ENCODE measurements around the gene TECTB.

Gene TECTB

GRCh38 chr10:112344261-112344660 is 61.1 kb downstream of the TECTB start:
- H3K4ac ChIP-seq (ENCODE audit: low read depth in 1 of 2, low read length in 2 of 2) = no peak overlapping the region
- H2BK5ac ChIP-seq (ENCODE audit: low read depth, low read length, poor library complexity, severe bottlenecking) = no peak overlapping the region
- no peak overlapping the region for H3K4me3 ChIP-seq (ENCODE audit: insufficient read depth in 1 of 2, low read depth in 1 of 2, low read length in 2 of 2)
- no peak overlapping the region for H2BK120ac ChIP-seq (ENCODE audit: low read depth, low read length)
- no peak overlapping the region for H2BK12ac ChIP-seq (ENCODE audit: low read length in 2 of 2)
- H2AFZ ChIP-seq (ENCODE audit: low read depth, low read length) = no peak overlapping the region
- no peak overlapping the region for H3K9ac ChIP-seq (ENCODE audit: low read length)
- H3K27ac ChIP-seq (ENCODE audit: low read length, poor library complexity, severe bottlenecking) = no peak overlapping the region
- no peaks in the 10 kb centered on the region for H3K4me1 ChIP-seq (ENCODE audit: control insufficient read depth, insufficient read depth, low read depth, low read length)
- no peak overlapping the region for H4K8ac ChIP-seq (ENCODE audit: low read length)
- no peaks in the 10 kb centered on the region for H3K36me3 ChIP-seq (ENCODE audit: control insufficient read depth in 1 of 2, insufficient read depth in 2 of 2, low read depth in 1 of 2, low read length in 2 of 2)
- no peak overlapping the region for H3K4me2 ChIP-seq (ENCODE audit: low read length, poor library complexity, severe bottlenecking)
- no peak overlapping the region for H3K23ac ChIP-seq (ENCODE audit: low read length in 2 of 2)
- no peak for DNase-seq
- peaks cover 0 to 6% of the 10 kb centered on the region in 2 experiments for H3K27me3 ChIP-seq (ENCODE audit: control insufficient read depth in 1 of 2, insufficient read depth in 1 of 2, low read length in 2 of 2)
- H3K9me3 ChIP-seq (ENCODE audit: control insufficient read depth, low read length) = no peaks in the 10 kb centered on the region
- no peaks in the 10 kb centered on the region for H3K79me1 ChIP-seq (replicated peaks; ENCODE audit: low read length, poor library complexity, severe bottlenecking)
- 85% methylated on average over 5 of the region's 6 CpGs for WGBS
- no peak overlapping the region for H2BK15ac ChIP-seq (ENCODE audit: low read depth, poor library complexity, severe bottlenecking)
- H4K91ac ChIP-seq (ENCODE audit: low read length) = no peak overlapping the region
- no peak overlapping the region for H3K18ac ChIP-seq (ENCODE audit: low read depth in 1 of 2, low read length in 2 of 2)
- H3K14ac ChIP-seq (ENCODE audit: low read length in 2 of 2) = no peak overlapping the region
- H2AK5ac ChIP-seq (ENCODE audit: low read length, severe bottlenecking) = no peak overlapping the region

GRCh38 chr10:112345202-112345601 is 62.0 kb downstream of the TECTB start:
- WGBS = 73% methylated on average over 3 of the region's 3 CpGs
- H2BK120ac ChIP-seq (ENCODE audit: low read depth, low read length) = no peak overlapping the region
- no peak overlapping the region for H2BK15ac ChIP-seq (ENCODE audit: low read depth, poor library complexity, severe bottlenecking)
- no peak overlapping the region for H3K27ac ChIP-seq (ENCODE audit: low read length, poor library complexity, severe bottlenecking)
- H3K4me3 ChIP-seq (ENCODE audit: insufficient read depth in 1 of 2, low read depth in 1 of 2, low read length in 2 of 2) = no peak overlapping the region
- H3K4me2 ChIP-seq (ENCODE audit: low read length, poor library complexity, severe bottlenecking) = no peak overlapping the region
- no peak overlapping the region for H4K91ac ChIP-seq (ENCODE audit: low read length)
- no peak overlapping the region for H3K4ac ChIP-seq (ENCODE audit: low read depth in 1 of 2, low read length in 2 of 2)
- DNase-seq = no peak
- H3K9ac ChIP-seq (ENCODE audit: low read length) = no peak overlapping the region
- H2AK5ac ChIP-seq (ENCODE audit: low read length, severe bottlenecking) = no peak overlapping the region
- no peak overlapping the region for H3K23ac ChIP-seq (ENCODE audit: low read length in 2 of 2)
- no peak overlapping the region for H4K8ac ChIP-seq (ENCODE audit: low read length)
- no peak overlapping the region for H3K18ac ChIP-seq (ENCODE audit: low read depth in 1 of 2, low read length in 2 of 2)
- no peaks in the 10 kb centered on the region for H3K36me3 ChIP-seq (ENCODE audit: control insufficient read depth in 1 of 2, insufficient read depth in 2 of 2, low read depth in 1 of 2, low read length in 2 of 2)
- no peak overlapping the region for H3K14ac ChIP-seq (ENCODE audit: low read length in 2 of 2)
- no peaks in the 10 kb centered on the region for H3K4me1 ChIP-seq (ENCODE audit: control insufficient read depth, insufficient read depth, low read depth, low read length)
- H2BK5ac ChIP-seq (ENCODE audit: low read depth, low read length, poor library complexity, severe bottlenecking) = no peak overlapping the region
- H2AFZ ChIP-seq (ENCODE audit: low read depth, low read length) = no peak overlapping the region
- H3K27me3 ChIP-seq (ENCODE audit: control insufficient read depth in 1 of 2, insufficient read depth in 1 of 2, low read length in 2 of 2) = peaks cover 0 to 6% of the 10 kb centered on the region in 2 experiments
- no peaks in the 10 kb centered on the region for H3K79me1 ChIP-seq (replicated peaks; ENCODE audit: low read length, poor library complexity, severe bottlenecking)
- H3K9me3 ChIP-seq (ENCODE audit: control insufficient read depth, low read length) = no peaks in the 10 kb centered on the region
- H2BK12ac ChIP-seq (ENCODE audit: low read length in 2 of 2) = no peak overlapping the region

DNA sequence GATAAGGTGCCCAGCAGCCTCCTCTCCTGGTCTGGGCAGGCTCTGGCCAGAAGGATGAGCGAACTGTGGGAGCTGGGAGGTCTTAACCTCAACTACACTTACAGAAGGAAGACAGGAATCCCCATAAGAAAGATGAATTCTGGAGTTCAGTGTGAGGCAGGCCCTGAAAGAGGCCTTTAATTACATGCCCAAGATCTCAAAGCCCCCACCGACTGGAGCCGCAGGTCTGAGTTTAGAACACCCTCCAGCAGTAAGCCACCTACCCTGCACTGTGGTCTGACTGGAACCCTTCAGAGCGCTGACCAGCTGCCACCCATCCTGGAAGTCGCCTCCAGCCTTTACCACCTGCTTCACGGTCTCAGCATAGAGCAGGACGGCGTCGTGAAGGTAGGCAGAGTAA is 62.5 kb downstream of the TECTB start:
- no peak overlapping the region for H3K9ac ChIP-seq (ENCODE audit: low read length)
- peaks cover 0 to 6% of the 10 kb centered on the region in 2 experiments for H3K27me3 ChIP-seq (ENCODE audit: control insufficient read depth in 1 of 2, insufficient read depth in 1 of 2, low read length in 2 of 2)
- WGBS = 92% methylated on average over 8 of the region's 9 CpGs
- no peak overlapping the region for H2BK120ac ChIP-seq (ENCODE audit: low read depth, low read length)
- no peaks in the 10 kb centered on the region for H3K36me3 ChIP-seq (ENCODE audit: control insufficient read depth in 1 of 2, insufficient read depth in 2 of 2, low read depth in 1 of 2, low read length in 2 of 2)
- H3K27ac ChIP-seq (ENCODE audit: low read length, poor library complexity, severe bottlenecking) = no peak overlapping the region
- no peaks in the 10 kb centered on the region for H3K4me1 ChIP-seq (ENCODE audit: control insufficient read depth, insufficient read depth, low read depth, low read length)
- no peak overlapping the region for H2BK5ac ChIP-seq (ENCODE audit: low read depth, low read length, poor library complexity, severe bottlenecking)
- H4K91ac ChIP-seq (ENCODE audit: low read length) = no peak overlapping the region
- no peaks in the 10 kb centered on the region for H3K9me3 ChIP-seq (ENCODE audit: control insufficient read depth, low read length)
- H3K14ac ChIP-seq (ENCODE audit: low read length in 2 of 2) = no peak overlapping the region
- no peak overlapping the region for H3K4ac ChIP-seq (ENCODE audit: low read depth in 1 of 2, low read length in 2 of 2)
- no peak overlapping the region for H2BK15ac ChIP-seq (ENCODE audit: low read depth, poor library complexity, severe bottlenecking)
- H2AFZ ChIP-seq (ENCODE audit: low read depth, low read length) = no peak overlapping the region
- H3K4me3 ChIP-seq (ENCODE audit: insufficient read depth in 1 of 2, low read depth in 1 of 2, low read length in 2 of 2) = no peak overlapping the region
- no peak overlapping the region for H2BK12ac ChIP-seq (ENCODE audit: low read length in 2 of 2)
- no peak overlapping the region for H3K4me2 ChIP-seq (ENCODE audit: low read length, poor library complexity, severe bottlenecking)
- no peaks in the 10 kb centered on the region for H3K79me1 ChIP-seq (replicated peaks; ENCODE audit: low read length, poor library complexity, severe bottlenecking)
- H2AK5ac ChIP-seq (ENCODE audit: low read length, severe bottlenecking) = no peak overlapping the region
- no peak overlapping the region for H3K18ac ChIP-seq (ENCODE audit: low read depth in 1 of 2, low read length in 2 of 2)
- H4K8ac ChIP-seq (ENCODE audit: low read length) = no peak overlapping the region
- DNase-seq = no peak
- H3K23ac ChIP-seq (ENCODE audit: low read length in 2 of 2) = no peak overlapping the region

GRCh38 chr10:112346774-112347173 is 63.6 kb downstream of the TECTB start:
- WGBS = 91% methylated on average over 5 of the region's 5 CpGs

More at GRCh38 chr10:112346774-112347173, 63.6 kb downstream of the TECTB start:
- no peak overlapping the region for H4K8ac ChIP-seq (ENCODE audit: low read length)
- no peak overlapping the region for H3K4me2 ChIP-seq (ENCODE audit: low read length, poor library complexity, severe bottlenecking)
- no peak overlapping the region for H4K91ac ChIP-seq (ENCODE audit: low read length)
- H3K36me3 ChIP-seq (ENCODE audit: control insufficient read depth in 1 of 2, insufficient read depth in 2 of 2, low read depth in 1 of 2, low read length in 2 of 2) = no peaks in the 10 kb centered on the region
- H3K9me3 ChIP-seq (ENCODE audit: control insufficient read depth, low read length) = no peaks in the 10 kb centered on the region
- H3K4me1 ChIP-seq (ENCODE audit: control insufficient read depth, insufficient read depth, low read depth, low read length) = no peaks in the 10 kb centered on the region
- H3K23ac ChIP-seq (ENCODE audit: low read length in 2 of 2) = no peak overlapping the region
- no peak overlapping the region for H2AFZ ChIP-seq (ENCODE audit: low read depth, low read length)
- no peak overlapping the region for H2BK5ac ChIP-seq (ENCODE audit: low read depth, low read length, poor library complexity, severe bottlenecking)
- DNase-seq = no peak
- H3K18ac ChIP-seq (ENCODE audit: low read depth in 1 of 2, low read length in 2 of 2) = no peak overlapping the region
- no peak overlapping the region for H2BK15ac ChIP-seq (ENCODE audit: low read depth, poor library complexity, severe bottlenecking)
- H3K79me1 ChIP-seq (replicated peaks; ENCODE audit: low read length, poor library complexity, severe bottlenecking) = no peaks in the 10 kb centered on the region
- H2BK120ac ChIP-seq (ENCODE audit: low read depth, low read length) = no peak overlapping the region
- H2BK12ac ChIP-seq (ENCODE audit: low read length in 2 of 2) = no peak overlapping the region
- H2AK5ac ChIP-seq (ENCODE audit: low read length, severe bottlenecking) = no peak overlapping the region
- no peak overlapping the region for H3K4me3 ChIP-seq (ENCODE audit: insufficient read depth in 1 of 2, low read depth in 1 of 2, low read length in 2 of 2)
- H3K14ac ChIP-seq (ENCODE audit: low read length in 2 of 2) = no peak overlapping the region
- no peak overlapping the region for H3K9ac ChIP-seq (ENCODE audit: low read length)
- no peak overlapping the region for H3K27ac ChIP-seq (ENCODE audit: low read length, poor library complexity, severe bottlenecking)
- H3K27me3 ChIP-seq (ENCODE audit: control insufficient read depth in 1 of 2, insufficient read depth in 1 of 2, low read length in 2 of 2) = peaks cover 0 to 6% of the 10 kb centered on the region in 2 experiments
- H3K4ac ChIP-seq (ENCODE audit: low read depth in 1 of 2, low read length in 2 of 2) = no peak overlapping the region
